Smooth muscle cell (in vitro differentiated cells): ENCODE measurements around the gene MACO1. TPM values are rescaled to one million over a fixed set of nuclear protein-coding genes. Genes with fewer than 3 reads are reported as not detected.
"Not testable (repeated sequence)": the region's sequence is repeated elsewhere in the genome, so short reads cannot be mapped to it uniquely, and the experiment has no call there.

Experiments
- DNase-seq: peaks from one replicate; lab custom pipeline; 2025; ENCODE audit not compliant: unreplicated experiment; lab: John Stamatoyannopoulos, UW
- H2AFZ ChIP-seq: fragments of 200-600 bp; sonication (generic); 2 replicates; pipeline ENCODE4 v1.6.0; 2016; ENCODE audit warnings: antibody characterized with exemption, low read depth, mild to moderate bottlenecking
- H3F3A ChIP-seq: fragments of 200-600 bp; sonication (generic); 2 replicates; pipeline ENCODE4 v1.6.0; 2017; ENCODE audit warnings: antibody characterized with exemption, low read depth
- H3K27ac ChIP-seq: fragments of 200-600 bp; sonication (generic); 2 replicates; pipeline ENCODE4 v1.5.1; 2016; ENCODE audit warnings: low read depth, mild to moderate bottlenecking
- H3K27me3 ChIP-seq: fragments of 200-600 bp; sonication (generic); 2 replicates; pipeline ENCODE4 v1.6.1; 2016; ENCODE audit warnings: low read depth, mild to moderate bottlenecking
- H3K36me3 ChIP-seq: fragments of 200-600 bp; sonication (generic); 2 replicates; pipeline ENCODE4 v1.5.1; 2016; ENCODE audit warnings: low read depth
- H3K4me1 ChIP-seq: fragments of 200-600 bp; sonication (generic); 2 replicates; pipeline ENCODE4 v1.5.1; 2016; ENCODE audit warnings: low read depth
- H3K4me2 ChIP-seq: fragments of 200-600 bp; sonication (generic); 2 replicates; pipeline ENCODE4 v1.6.0; 2016; ENCODE audit warnings: mild to moderate bottlenecking
- H3K4me3 ChIP-seq: fragments of 200-600 bp; sonication (generic); 2 replicates; pipeline ENCODE4 v1.5.1; 2016; ENCODE audit warnings: mild to moderate bottlenecking
- H3K79me2 ChIP-seq: fragments of 200-600 bp; sonication (generic); 2 replicates; pipeline ENCODE4 v1.6.0; 2016; ENCODE audit warnings: low read depth, mild to moderate bottlenecking
- H3K9ac ChIP-seq: fragments of 200-600 bp; sonication (generic); 2 replicates; pipeline ENCODE4 v1.6.0; 2016; ENCODE audit warnings: low read depth
- H3K9me3 ChIP-seq: fragments of 200-600 bp; sonication (generic); replicated peaks from 2 replicates; pipeline ENCODE4 v1.5.1; 2016; ENCODE audit warnings: low read depth
- H4K20me1 ChIP-seq: fragments of 200-600 bp; sonication (generic); 2 replicates; pipeline ENCODE4 v1.6.0; 2016; ENCODE audit warnings: low read depth
- WGBS: methylation state at CpG from one replicate; pipeline ENCODE4 v1.1.7; 2016; ENCODE audit warnings: low lambda C conversion rate; 5-methylcytosine and 5-hydroxymethylcytosine counted together
- polyA plus RNA-seq: library from polyadenylated mRNA; unstranded; fragments of >200 nt; fragmentation: Nextera tagmentation; extraction: Ambion mirVana; gene quantifications from 2 replicates; pipeline ENCODE4 v1.2.1, GENCODE V29; 2016
- total RNA-seq: library from RNA; depleted of rRNA; stranded (reverse); fragments of >200 nt; gene quantifications from 2 replicates; pipeline ENCODE4 v1.2.3, GENCODE V29; 2014
- TF ChIP-seq, protein P1 (sequence below): fragments of 200-600 bp; sonication (generic); IDR thresholded peaks from 2 replicates; pipeline ENCODE4 v1.5.1; 2017; ENCODE audit warnings: borderline replicate concordance, mild to moderate bottlenecking, antibody characterized with exemption; ENCODE audit not compliant: insufficient read depth, poor library complexity, severe bottlenecking

The MACO1 gene
- total and polyA plus RNA-seq, 2 experiments from 2014 or later: 19.8 to 29.8 TPM

- over 99% methylated on average over 6 of the region's 6 CpGs for WGBS
- Histone ChIP-seq H2AFZ (no peak overlapping the region), H3K9ac (no peak overlapping the region), H4K20me1 (peaks cover 100% of the 10 kb centered on the region), H3K27me3 (no peaks in the 10 kb centered on the region), H3K36me3 (no peaks in the 10 kb centered on the region), H3K9me3 (no peaks in the 10 kb centered on the region), H3F3A (peaks cover 4% of the 10 kb centered on the region), H3K79me2 (peaks cover 99% of the 10 kb centered on the region), H3K4me1 (no peaks in the 10 kb centered on the region), H3K27ac (no peak overlapping the region), H3K4me3 (no peak overlapping the region), H3K4me2 (no peak overlapping the region)
- TF ChIP-seq, protein P1, sequence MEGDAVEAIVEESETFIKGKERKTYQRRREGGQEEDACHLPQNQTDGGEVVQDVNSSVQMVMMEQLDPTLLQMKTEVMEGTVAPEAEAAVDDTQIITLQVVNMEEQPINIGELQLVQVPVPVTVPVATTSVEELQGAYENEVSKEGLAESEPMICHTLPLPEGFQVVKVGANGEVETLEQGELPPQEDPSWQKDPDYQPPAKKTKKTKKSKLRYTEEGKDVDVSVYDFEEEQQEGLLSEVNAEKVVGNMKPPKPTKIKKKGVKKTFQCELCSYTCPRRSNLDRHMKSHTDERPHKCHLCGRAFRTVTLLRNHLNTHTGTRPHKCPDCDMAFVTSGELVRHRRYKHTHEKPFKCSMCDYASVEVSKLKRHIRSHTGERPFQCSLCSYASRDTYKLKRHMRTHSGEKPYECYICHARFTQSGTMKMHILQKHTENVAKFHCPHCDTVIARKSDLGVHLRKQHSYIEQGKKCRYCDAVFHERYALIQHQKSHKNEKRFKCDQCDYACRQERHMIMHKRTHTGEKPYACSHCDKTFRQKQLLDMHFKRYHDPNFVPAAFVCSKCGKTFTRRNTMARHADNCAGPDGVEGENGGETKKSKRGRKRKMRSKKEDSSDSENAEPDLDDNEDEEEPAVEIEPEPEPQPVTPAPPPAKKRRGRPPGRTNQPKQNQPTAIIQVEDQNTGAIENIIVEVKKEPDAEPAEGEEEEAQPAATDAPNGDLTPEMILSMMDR: no peak
- no peak for DNase-seq
Observed at GRCh38 chr1:25439287-25439686, 8.6 kb downstream of the MACO1 start.

- no peak overlapping the region for H3K4me3 ChIP-seq
- WGBS: 48% methylated on average over 1 of the region's 1 CpG
- no peak for DNase-seq
Observed at GRCh38 chr1:25442178-25442577, 11.5 kb downstream of the MACO1 start.

GRCh38 chr1:25443030-25443699 is 12.5 kb downstream of the MACO1 start:
- Histone ChIP-seq H3K9me3 (no peaks in the 10 kb centered on the region), H3K27ac (peak overlapping the region; percentile 5), H3K27me3 (no peaks in the 10 kb centered on the region), H3K9ac (no peak overlapping the region), H3K4me1 (no peaks in the 10 kb centered on the region), H3K36me3 (no peaks in the 10 kb centered on the region), H3K79me2 (peaks cover 97% of the 10 kb centered on the region), H4K20me1 (peaks cover 100% of the 10 kb centered on the region), H3K4me3 (no peak overlapping the region), H3F3A (no peaks in the 10 kb centered on the region), H2AFZ (no peak overlapping the region), H3K4me2 (no peak overlapping the region)
- WGBS: 90% methylated on average over 4 of the region's 4 CpGs
- no peak for DNase-seq
- TF ChIP-seq, protein P1: no peak

More at GRCh38 chr1:25442178-25442577, 11.5 kb downstream of the MACO1 start:
- H3F3A ChIP-seq: no peaks in the 10 kb centered on the region
- no peaks in the 10 kb centered on the region for H3K36me3 ChIP-seq
- H4K20me1 ChIP-seq: peaks cover 100% of the 10 kb centered on the region
- H3K27ac ChIP-seq: no peak overlapping the region
- TF ChIP-seq, protein P1: no peak
- H3K4me2 ChIP-seq: no peak overlapping the region
- no peaks in the 10 kb centered on the region for H3K9me3 ChIP-seq
- no peaks in the 10 kb centered on the region for H3K4me1 ChIP-seq
- no peak overlapping the region for H3K9ac ChIP-seq
- peaks cover 99% of the 10 kb centered on the region for H3K79me2 ChIP-seq
- no peaks in the 10 kb centered on the region for H3K27me3 ChIP-seq
- H2AFZ ChIP-seq: no peak overlapping the region

- not testable (repeated sequence) for H3K9ac ChIP-seq, H2AFZ ChIP-seq, H3F3A ChIP-seq, H3K4me1 ChIP-seq, H3K27me3 ChIP-seq, H3K9me3 ChIP-seq, DNase-seq, H3K4me2 ChIP-seq, H3K27ac ChIP-seq, H3K36me3 ChIP-seq, H3K4me3 ChIP-seq
- WGBS: 86% methylated on average over 5 of the region's 5 CpGs
- H4K20me1 ChIP-seq: peaks cover 99% of the 10 kb centered on the region
- peaks cover 86% of the 10 kb centered on the region for H3K79me2 ChIP-seq
Observed at GRCh38 chr1:25444604-25445003, 13.9 kb downstream of the MACO1 start.
